Stimulated activated CD8-positive, alpha-beta memory T cell treated with anti-CD3 and anti-CD28 coated beads, Interleukin-7, amount 100 ng/mL, for 1 hour (primary cell): ENCODE measurements around the gene ZBTB4.

ENCODE experiments used
- DNase-seq, 2 donors: peaks; one replicate each; pipeline ENCODE4 v3.0.0-alpha.2; 2020; ENCODE audit warnings: low read depth in 2 of 2

Gene ZBTB4

GRCh38 chr17:7441266-7441665, 38.2 kb downstream of the ZBTB4 start:
- no peak for DNase-seq

GRCh38 chr17:7440834-7441195, 38.6 kb downstream of the ZBTB4 start:
- no peak for DNase-seq

GRCh38 chr17:7440113-7440833, 39.2 kb downstream of the ZBTB4 start:
- DNase-seq: no peak

- DNase-seq: no peak
These were observed 39.8 kb downstream of the ZBTB4 start, which contains the start of gene FGF11 for GRCh38 chr17:7439462-7440112. TSS of gene FGF11 (plus strand) at chr17:7439512. CDS start at chr17:7439621, 109 bp downstream.

GRCh38 chr17:7438656-7439460, 40.6 kb downstream of the ZBTB4 start:
- DNase-seq: no peak

- DNase-seq: peak in 1 of 2 donors; percentile 23
These were observed 41.3 kb downstream of the ZBTB4 start for GRCh38 chr17:7437950-7438614.

GRCh38 chr17:7437369-7437863, 42.0 kb downstream of the ZBTB4 start:
- no peak for DNase-seq

- DNase-seq: peak; percentile 57 to 59
These were observed 42.7 kb downstream of the ZBTB4 start for GRCh38 chr17:7436556-7437368.

- DNase-seq: peak in 1 of 2 donors; percentile 20
These were observed 43.5 kb downstream of the ZBTB4 start for GRCh38 chr17:7435676-7436555.

GRCh38 chr17:7432296-7432695, 47.1 kb downstream of the ZBTB4 start:
- DNase-seq: no peak

- no peak for DNase-seq
These were observed 48.2 kb downstream of the ZBTB4 start for GRCh38 chr17:7431231-7431630.

GRCh38 chr17:7429722-7430121, 49.7 kb downstream of the ZBTB4 start:
- DNase-seq: no peak

- no peak for DNase-seq
These were observed 50.9 kb downstream of the ZBTB4 start, which contains the start of gene SPEM3 for GRCh38 chr17:7428557-7428956. TSS of gene SPEM3 (plus strand) at chr17:7428857. CDS start at chr17:7428903, 46 bp downstream.

GRCh38 chr17:7427549-7427948, 51.9 kb downstream of the ZBTB4 start:
- no peak for DNase-seq

GRCh38 chr17:7426896-7427489, 52.4 kb downstream of the ZBTB4 start:
- DNase-seq: no peak

GRCh38 chr17:7426203-7426863, 53.1 kb downstream of the ZBTB4 start:
- DNase-seq: no peak

GRCh38 chr17:7425756-7426155, 53.7 kb downstream of the ZBTB4 start:
- DNase-seq: no peak

- no peak for DNase-seq
These were observed 54.1 kb downstream of the ZBTB4 start, which contains the start of gene SPEM2 for GRCh38 chr17:7425316-7425715. TSS of gene SPEM2 (plus strand) at chr17:7425616. CDS start at chr17:7425689, 73 bp downstream.

GRCh38 chr17:7423679-7424078, 55.8 kb downstream of the ZBTB4 start:
- DNase-seq: no peak
